ENCODE results near the gene ANKRD33. TPM values are rescaled to one million over a fixed set of nuclear protein-coding genes. Genes with fewer than 3 reads are reported as not detected.

The ANKRD33 gene
- total RNA-seq, 4 donors from 2014 or later: 0.60 to 0.66 TPM; not detected in 2

DNA sequence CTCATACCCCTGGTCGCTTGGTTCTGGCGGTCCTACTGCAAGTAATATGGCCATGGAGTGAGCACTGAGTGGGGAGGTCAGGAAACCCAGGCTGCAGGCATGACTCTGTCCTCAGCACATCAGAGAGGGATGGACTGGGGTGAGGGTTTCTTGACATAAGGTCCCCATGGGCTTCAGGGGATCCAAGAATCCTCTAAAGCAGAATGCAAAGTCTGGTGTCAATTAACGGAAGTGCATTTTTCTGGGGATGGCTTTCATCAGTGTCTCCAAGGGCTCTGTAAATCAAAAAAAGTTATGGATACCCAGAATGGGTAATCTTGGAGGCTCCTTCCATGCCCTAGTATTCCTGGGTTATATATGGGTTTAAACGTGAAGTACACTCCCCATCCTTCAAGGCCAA is 43.0 kb upstream of the ANKRD33 start:
- DNase-seq (ENCODE audit: low spot score in 2 of 2): no peak
- Histone ChIP-seq H3K4me3 (no peak overlapping the region), H3K36me3 (no peaks in the 10 kb centered on the region), H3K27ac (no peak overlapping the region), H3K4me1 (peaks cover 0 to 43% (median 17%) of the 10 kb centered on the region in 4 donors), H3K9me3 (no peaks in the 10 kb centered on the region), H3K27me3 (peaks cover 0 to 22% of the 10 kb centered on the region in 2 donors)
- TF ChIP-seq, protein P1, sequence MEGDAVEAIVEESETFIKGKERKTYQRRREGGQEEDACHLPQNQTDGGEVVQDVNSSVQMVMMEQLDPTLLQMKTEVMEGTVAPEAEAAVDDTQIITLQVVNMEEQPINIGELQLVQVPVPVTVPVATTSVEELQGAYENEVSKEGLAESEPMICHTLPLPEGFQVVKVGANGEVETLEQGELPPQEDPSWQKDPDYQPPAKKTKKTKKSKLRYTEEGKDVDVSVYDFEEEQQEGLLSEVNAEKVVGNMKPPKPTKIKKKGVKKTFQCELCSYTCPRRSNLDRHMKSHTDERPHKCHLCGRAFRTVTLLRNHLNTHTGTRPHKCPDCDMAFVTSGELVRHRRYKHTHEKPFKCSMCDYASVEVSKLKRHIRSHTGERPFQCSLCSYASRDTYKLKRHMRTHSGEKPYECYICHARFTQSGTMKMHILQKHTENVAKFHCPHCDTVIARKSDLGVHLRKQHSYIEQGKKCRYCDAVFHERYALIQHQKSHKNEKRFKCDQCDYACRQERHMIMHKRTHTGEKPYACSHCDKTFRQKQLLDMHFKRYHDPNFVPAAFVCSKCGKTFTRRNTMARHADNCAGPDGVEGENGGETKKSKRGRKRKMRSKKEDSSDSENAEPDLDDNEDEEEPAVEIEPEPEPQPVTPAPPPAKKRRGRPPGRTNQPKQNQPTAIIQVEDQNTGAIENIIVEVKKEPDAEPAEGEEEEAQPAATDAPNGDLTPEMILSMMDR (IDR thresholded peaks at IDR 0.05): no peak
- TF ChIP-seq EP300 (IDR thresholded peaks at IDR 0.05) (no peak), POLR2A (IDR thresholded peaks at IDR 0.05) (no peak)
- WGBS, 2 donors: 60 to 62% methylated on average over 4 of the region's 4 CpGs

DNA sequence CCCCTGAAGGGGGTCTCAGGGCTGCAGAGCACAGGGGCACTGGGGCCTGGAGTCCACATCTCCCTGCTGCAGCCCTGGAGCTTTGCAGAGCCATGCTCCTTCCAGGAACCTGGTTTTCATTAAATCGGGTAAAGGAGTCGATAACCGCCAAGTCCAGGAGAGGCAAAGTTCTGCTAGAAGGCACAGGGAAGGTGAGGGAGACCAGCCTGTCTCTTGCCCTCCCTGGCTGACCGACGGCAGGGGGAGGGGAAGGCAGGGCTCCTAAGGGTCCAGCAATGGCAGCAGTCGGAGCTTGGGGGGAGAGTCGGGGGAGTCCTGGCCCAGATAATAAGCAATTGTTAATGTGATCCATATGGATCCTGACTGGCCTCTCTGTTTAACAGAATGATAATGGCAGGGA is 42.4 kb upstream of the ANKRD33 start:
- H3K4me3 ChIP-seq: no peak overlapping the region
- H3K36me3 ChIP-seq: no peaks in the 10 kb centered on the region
- no peak overlapping the region for H3K27ac ChIP-seq
- no peaks in the 10 kb centered on the region for H3K9me3 ChIP-seq
- peaks cover 0 to 22% of the 10 kb centered on the region in 2 donors for H3K27me3 ChIP-seq
- H3K4me1 ChIP-seq: peaks cover 0 to 50% (median 19%) of the 10 kb centered on the region in 4 donors
- TF ChIP-seq POLR2A (IDR thresholded peaks at IDR 0.05): no peak
- TF ChIP-seq, protein P1 (IDR thresholded peaks at IDR 0.05): no peak
- TF ChIP-seq EP300 (IDR thresholded peaks at IDR 0.05): no peak
- no peak for DNase-seq (ENCODE audit: low spot score in 2 of 2)
- 31 to 33% methylated on average over 6 to 7 of the region's 7 CpGs for WGBS, 2 donors

DNA sequence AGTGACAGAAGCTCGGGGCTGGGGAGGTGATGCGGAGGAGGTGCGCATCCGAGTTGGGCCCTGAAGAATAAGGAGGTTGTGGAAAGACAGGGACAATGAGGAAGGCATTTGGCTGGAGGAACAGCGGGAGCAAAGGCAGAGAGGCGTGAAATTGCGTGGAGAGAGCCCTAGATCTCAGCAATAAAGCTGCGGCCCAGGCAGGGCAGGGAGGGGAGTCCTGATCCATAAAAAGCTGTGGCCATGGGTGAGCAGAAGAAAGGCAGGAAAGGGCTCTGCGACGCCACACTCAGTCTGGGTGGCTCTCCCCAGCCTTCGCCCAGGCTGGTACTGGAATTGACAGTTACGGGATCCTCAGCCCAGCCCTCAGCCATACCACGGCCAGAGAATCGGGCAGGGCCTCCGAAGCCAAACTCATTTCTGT is 41.6 kb upstream of the ANKRD33 start:
- TF ChIP-seq, protein P1 (IDR thresholded peaks at IDR 0.05): no peak
- TF ChIP-seq POLR2A (IDR thresholded peaks at IDR 0.05): no peak
- no peak for TF ChIP-seq EP300 (IDR thresholded peaks at IDR 0.05)
- no peak for DNase-seq (ENCODE audit: low spot score in 2 of 2)
- WGBS, 2 donors: 61 to 62% methylated on average over 15 of the region's 15 CpGs
- H3K27me3 ChIP-seq: peaks cover 0 to 22% of the 10 kb centered on the region in 2 donors
- H3K9me3 ChIP-seq: no peaks in the 10 kb centered on the region
- peak overlapping the region; percentile 84 to 94 (median 92) for H3K27ac ChIP-seq
- peaks cover 0 to 58% (median 23%) of the 10 kb centered on the region in 4 donors for H3K4me1 ChIP-seq
- peak overlapping the region in 3 of 4 donors; percentile 63 to 76 (median 66) for H3K4me3 ChIP-seq
- no peaks in the 10 kb centered on the region for H3K36me3 ChIP-seq

DNA sequence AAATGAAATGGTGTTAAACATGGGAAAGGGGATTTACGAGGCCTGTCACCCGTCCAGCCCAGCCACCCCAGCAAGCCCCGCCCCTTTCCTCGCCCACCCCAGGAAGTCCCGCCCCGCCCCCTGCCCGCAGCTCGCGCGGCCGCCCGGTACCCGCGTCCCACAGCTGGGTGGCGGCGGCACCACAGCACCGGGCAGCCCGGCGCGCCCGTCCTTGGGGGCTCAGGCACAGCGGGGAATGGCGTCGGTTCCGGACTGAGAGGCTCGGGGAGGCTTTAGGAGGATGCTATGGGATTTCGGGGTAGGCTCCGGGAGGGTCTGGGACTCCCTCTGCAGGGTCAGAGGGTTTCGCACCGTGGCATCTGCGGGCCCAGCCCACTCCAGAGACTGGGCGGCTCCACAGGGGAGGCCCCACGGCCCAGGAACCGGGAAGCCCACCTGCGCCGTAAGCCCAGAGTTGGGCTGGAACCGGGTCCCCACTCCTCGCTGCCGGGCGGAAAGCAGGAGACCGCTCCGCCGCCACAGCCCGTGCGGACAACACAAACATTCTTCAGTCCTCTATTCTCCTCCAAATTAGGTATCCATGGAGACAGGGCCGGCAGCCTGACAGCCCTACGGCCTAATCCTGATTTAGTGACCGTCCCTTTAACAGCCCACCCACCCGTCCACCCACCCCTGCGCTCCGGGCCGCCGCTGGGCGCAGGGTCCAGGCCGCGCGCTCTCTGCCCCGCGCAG is 40.8 kb upstream of the ANKRD33 start:
- Histone ChIP-seq H3K36me3 (no peaks in the 10 kb centered on the region), H3K4me3 (peak overlapping the region; percentile 63 to 80 (median 71)), H3K27ac (peak overlapping the region; percentile 84 to 94 (median 92)), H3K9me3 (no peaks in the 10 kb centered on the region), H3K4me1 (peaks cover 0 to 65% (median 24%) of the 10 kb centered on the region in 4 donors), H3K27me3 (peaks cover 0 to 22% of the 10 kb centered on the region in 2 donors)
- peak; percentile 47 to 52 for DNase-seq (ENCODE audit: low spot score in 2 of 2)
- 0% methylated on average over 12 to 34 of the region's 59 CpGs for WGBS, 2 donors
- TF ChIP-seq, protein P1 (IDR thresholded peaks at IDR 0.05): peak in 3 of 5 experiments; percentile 7 to 40 (median 25)
- TF ChIP-seq POLR2A (IDR thresholded peaks at IDR 0.05) (peak in 1 of 2 donors; percentile 66), EP300 (IDR thresholded peaks at IDR 0.05) (peak in 1 of 2 donors; percentile 73)

DNA sequence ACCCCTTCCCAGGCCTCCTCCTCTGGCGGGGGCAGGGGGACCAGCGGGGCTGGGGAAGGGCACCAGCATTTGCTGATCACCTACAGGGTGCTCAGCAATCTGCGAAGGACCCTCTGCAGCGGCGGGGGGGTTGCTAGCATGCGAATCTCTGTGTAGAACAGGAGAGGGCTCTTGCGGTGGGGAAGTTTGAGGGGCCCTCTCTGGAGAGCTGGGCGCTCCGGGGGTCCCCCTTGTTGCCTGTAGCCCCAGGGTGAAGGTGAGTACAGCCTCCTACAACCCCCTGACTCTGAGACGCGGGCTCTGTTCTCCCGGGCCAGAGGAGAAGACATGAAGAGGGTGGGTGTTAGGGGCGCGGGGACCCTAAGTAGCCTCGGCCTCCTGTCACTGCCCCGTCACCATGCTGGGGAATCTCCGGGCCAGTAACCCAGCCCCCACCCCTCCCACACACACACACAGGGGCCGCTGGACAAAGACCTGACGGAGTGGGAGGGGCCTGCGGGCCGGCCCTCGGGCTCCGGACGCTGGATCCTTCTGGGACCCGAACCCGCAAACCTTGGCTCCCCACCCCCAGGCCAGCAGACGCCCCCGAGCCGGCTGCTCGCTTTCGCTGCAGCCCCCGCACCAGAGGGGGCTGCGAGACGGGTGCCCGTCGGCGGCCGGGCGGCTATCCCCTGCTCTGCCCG is 40.1 kb upstream of the ANKRD33 start:
- 1% methylated on average over 18 to 25 of the region's 40 CpGs for WGBS, 2 donors
- Histone ChIP-seq H3K36me3 (no peaks in the 10 kb centered on the region), H3K9me3 (no peaks in the 10 kb centered on the region), H3K4me1 (peaks cover 0 to 73% (median 24%) of the 10 kb centered on the region in 4 donors), H3K4me3 (peak overlapping the region; percentile 63 to 80 (median 71)), H3K27me3 (peaks cover 0 to 22% of the 10 kb centered on the region in 2 donors), H3K27ac (peak overlapping the region; percentile 84 to 94 (median 92))
- TF ChIP-seq, protein P1 (IDR thresholded peaks at IDR 0.05): no peak
- peak in 1 of 2 donors; percentile 30 for TF ChIP-seq POLR2A (IDR thresholded peaks at IDR 0.05)
- no peak for TF ChIP-seq EP300 (IDR thresholded peaks at IDR 0.05)
- peak; percentile 33 to 39 for DNase-seq (ENCODE audit: low spot score in 2 of 2)

Measured in tibial nerve (tissue), 4 donors.